GM12891 (cell line): ENCODE results near the gene THTPA.

Source experiments
- DNase-seq: peaks from one replicate; pipeline ENCODE4 v3.0.0; 2011; ENCODE audit warnings: low spot score; ENCODE audit not compliant: insufficient read length
- FAIRE-seq: peaks from 2 replicates; lab custom pipeline; 2011; peaks lifted over from hg19 to GRCh38; lab: Jason Lieb, UNC
- PAX5 ChIP-seq: IDR thresholded peaks from 2 replicates; pipeline ENCODE4 v1.6.1; 2011; ENCODE audit warnings: low read length, moderate library complexity, mild to moderate bottlenecking; ENCODE audit not compliant: insufficient read depth, severe bottlenecking
- POLR2A ChIP-seq: IDR thresholded peaks from 2 replicates; pipeline ENCODE4 v1.6.1; 2011; ENCODE audit warnings: low read depth, low read length, control low read depth
- POLR2AphosphoS5 ChIP-seq: IDR thresholded peaks from 2 replicates; pipeline ENCODE4 v1.6.1; 2011; ENCODE audit warnings: low read depth, low read length, control low read depth
- POU2F2 ChIP-seq: IDR thresholded peaks from 2 replicates; pipeline ENCODE4 v1.6.1; 2011; ENCODE audit warnings: low read depth, mild to moderate bottlenecking, control low read depth, low read length, moderate library complexity
- SPI1 ChIP-seq: IDR thresholded peaks from 2 replicates; pipeline ENCODE4 v1.6.1; 2011; ENCODE audit warnings: low read depth, low read length, control low read depth
- TAF1 ChIP-seq: IDR thresholded peaks from 2 replicates; pipeline ENCODE4 v1.6.1; 2011; ENCODE audit warnings: low read depth, low read length, control low read depth

Gene THTPA

GRCh38 chr14:23561873-23562821 lies 6.1 kb downstream of the THTPA start:
- DNase-seq (no peak), FAIRE-seq (no peak)
- TF ChIP-seq POU2F2 (no peak), PAX5 (no peak), POLR2AphosphoS5 (no peak), TAF1 (no peak), SPI1 (no peak)

GRCh38 chr14:23562822-23563472 lies 6.9 kb downstream of the THTPA start:
- peak; percentile 62 for FAIRE-seq
- TF ChIP-seq POU2F2 (no peak), PAX5 (no peak), POLR2AphosphoS5 (no peak), SPI1 (no peak), TAF1 (no peak), POLR2A (no peak)
- DNase-seq, result no peak

DNA sequence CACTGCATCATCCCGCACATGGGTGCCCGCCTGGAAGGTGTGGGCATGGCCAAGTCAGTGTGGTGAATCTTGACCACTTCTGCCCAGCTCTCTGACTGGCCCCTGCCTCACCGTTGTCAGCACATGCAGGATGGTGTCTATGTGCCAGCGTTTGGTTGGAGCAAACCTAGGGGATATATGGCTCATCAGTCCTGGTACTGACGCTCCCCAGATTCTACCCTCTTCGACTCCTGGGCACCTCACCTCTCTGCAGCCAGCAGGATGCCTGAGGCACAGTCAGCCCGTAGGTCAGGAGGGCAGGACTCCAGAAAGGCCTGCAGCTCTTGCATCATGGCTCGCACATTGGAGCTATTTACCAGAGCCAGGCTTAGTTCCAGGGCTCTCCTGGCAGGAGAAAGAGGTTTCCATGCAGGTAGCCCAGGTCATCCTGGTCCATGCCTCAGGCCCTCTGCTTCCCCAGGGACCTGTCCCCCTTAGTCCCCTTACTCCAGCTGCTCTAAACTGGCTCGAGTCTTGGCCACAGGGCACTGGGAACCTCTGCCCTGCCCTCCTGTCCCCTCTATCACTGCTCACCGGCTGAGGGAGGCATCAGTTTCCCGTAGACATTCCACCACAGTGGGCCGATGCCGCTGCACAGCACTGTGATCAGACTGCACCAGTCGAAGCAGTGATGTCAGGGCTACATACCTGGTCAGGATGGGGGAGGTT lies 7.6 kb downstream of the THTPA start:
- TF ChIP-seq POU2F2 (no peak), PAX5 (no peak), SPI1 (no peak), TAF1 (no peak), POLR2A (no peak), POLR2AphosphoS5 (no peak)
- DNase-seq (no peak), FAIRE-seq (no peak)

DNA sequence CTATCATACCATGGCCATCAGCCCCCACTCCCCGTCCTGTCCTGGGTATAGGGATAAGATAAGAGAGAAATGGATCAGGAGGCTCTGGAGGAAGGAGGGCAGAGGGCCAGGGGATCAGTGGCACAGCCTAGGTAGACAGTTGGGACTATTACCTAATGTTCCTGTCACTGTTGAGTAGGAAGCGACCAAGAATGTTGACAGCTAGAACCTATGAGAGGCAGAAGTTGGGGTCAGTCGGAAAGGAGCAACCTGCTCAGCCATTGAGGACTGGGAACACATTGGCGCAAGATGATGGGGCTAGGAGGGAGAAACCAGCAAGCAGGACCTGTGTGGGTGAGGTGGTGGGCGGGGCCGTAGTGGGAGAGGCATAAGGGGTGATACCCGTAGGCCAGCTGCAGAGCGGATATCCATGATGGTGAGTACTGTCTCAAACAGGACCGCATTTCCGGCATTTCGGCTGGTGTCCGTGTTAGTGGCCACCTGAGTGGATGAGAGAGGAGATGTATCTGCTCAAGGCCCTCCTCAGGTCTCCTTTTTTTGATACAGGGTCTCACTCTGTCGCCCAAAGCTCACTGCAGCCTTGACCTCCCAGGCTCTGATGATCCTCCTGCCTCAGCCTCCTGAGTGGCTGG lies 8.2 kb downstream of the THTPA start:
- FAIRE-seq, result no peak
- TF ChIP-seq POLR2A (no peak), PAX5 (no peak), POU2F2 (no peak), SPI1 (no peak), POLR2AphosphoS5 (no peak), TAF1 (no peak)
- DNase-seq, result no peak

DNA sequence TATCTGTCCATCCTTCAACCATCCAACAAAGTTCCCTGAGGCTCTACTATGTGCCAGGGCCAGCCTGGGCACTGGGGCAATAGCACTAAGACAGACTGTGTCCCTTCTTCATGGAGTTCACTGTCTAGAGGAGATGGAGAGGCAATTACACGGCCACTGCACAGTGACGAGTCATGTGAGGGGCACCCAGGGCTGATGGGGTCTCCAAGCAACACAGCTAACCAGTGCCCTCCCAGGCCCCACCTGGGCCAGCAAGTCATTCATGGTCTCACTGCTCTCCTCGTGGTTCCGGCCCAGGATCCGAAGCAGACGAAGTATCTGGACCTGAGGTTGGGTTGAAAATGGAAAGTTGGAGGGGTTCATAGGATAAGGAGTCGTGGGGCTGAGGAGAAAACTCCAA lies 8.8 kb downstream of the THTPA start:
- no peak for DNase-seq
- TF ChIP-seq TAF1 (no peak), POLR2AphosphoS5 (no peak), POLR2A (no peak), SPI1 (no peak), PAX5 (no peak), POU2F2 (no peak)
- no peak for FAIRE-seq

DNA sequence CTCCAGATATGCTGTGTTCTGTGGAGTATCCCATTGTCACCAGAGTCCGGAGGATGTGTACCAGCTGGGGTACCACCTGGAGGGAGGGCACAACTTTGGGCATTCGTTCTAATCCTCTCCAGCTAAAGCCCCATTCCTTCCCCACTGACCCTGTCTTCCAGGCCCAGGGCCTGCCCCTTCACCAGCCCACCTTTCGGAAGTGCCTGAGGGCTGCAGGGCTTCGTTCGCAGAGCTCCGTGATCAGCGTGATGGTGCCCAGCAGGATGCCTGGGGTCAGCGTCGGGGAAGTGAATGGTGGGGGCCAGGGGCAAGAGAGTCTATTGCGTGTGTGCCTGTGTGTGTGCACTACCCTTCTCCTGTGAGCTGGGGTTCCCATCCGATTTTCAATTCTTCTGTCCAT lies 9.6 kb downstream of the THTPA start:
- no peak for FAIRE-seq
- TF ChIP-seq PAX5, result no peak
- no peak for DNase-seq

DNA sequence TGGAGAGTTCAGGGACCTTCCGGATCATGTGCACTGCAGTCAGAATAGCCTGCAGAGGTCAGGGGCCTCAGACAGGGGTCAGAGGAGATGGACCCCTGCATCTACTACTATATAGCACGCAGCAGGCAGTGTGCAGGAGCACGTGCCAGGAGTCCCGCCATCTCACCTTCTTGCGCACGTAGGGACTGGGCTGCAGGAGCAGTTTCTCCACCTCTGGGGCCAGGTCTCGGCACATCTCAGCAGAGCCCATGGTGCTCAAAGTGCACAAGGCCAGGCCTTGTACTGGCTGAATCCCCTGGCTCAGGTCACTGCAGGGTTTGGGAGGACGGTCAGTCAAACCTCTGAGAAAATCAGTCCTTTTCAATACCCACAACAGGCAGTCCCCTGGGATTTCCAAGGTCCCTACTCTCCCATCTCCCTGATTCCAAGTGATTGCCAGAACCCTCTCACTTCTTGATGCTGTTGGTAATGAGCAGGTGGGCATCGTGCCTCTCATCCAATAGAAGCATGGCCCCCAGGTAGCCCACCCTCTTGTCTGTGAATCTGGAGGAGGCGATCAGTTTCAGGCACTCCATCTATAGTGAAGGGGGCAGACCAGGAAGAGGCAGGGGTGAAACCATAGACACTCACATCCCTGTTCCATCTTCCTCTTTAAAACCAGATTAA lies 10.2 kb downstream of the THTPA start:
- FAIRE-seq, result no peak
- TF ChIP-seq TAF1 (no peak), SPI1 (no peak), POLR2AphosphoS5 (no peak), POLR2A (no peak), POU2F2 (no peak), PAX5 (no peak)
- DNase-seq, result no peak

DNA sequence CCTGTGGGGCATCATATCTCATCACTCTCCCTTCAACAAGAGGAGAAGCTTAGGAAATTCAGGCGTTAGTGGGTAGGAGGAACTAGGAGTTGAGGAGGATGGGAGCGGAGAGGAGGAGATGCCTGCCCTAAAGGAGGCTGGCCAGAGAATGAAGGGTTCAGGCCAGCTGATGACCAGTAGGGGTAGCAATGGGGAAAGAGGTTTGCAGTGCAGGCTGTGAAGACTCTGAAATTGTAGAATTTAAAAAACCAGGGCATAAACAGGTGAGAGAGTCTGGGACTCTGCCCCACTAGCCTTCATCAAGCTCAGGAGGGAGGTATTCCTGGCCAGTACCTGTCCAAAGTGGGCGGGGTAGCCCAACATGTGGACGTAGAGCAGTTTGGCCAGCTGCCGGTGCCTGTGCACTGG lies 10.7 kb downstream of the THTPA start:
- FAIRE-seq, result peak; percentile 41
- TF ChIP-seq POLR2AphosphoS5 (no peak), SPI1 (no peak), POU2F2 (no peak), TAF1 (no peak), POLR2A (no peak), PAX5 (no peak)

More for the DNA sequence above, 10.7 kb downstream of the THTPA start:
- no peak for DNase-seq
